GM23338 (cell line): Measurements from ENCODE around the gene ANKH. TPM values are rescaled to one million over a fixed set of nuclear protein-coding genes. Genes with fewer than 3 reads are reported as not detected.
A peak's percentile ranks its signal among the peaks of the same experiment; 100 is the strongest.

Experiments
- ATAC-seq: fragments of 200-7000 bp; cut with Tn5 transposase; 3 replicates; pipeline ENCODE4 v1.9.1; 2020
- DNase-seq: peaks from one replicate; pipeline ENCODE4 v3.0.0-alpha.2; 2015; ENCODE audit warnings: low spot score
- H2AFZ ChIP-seq: fragments of 200-600 bp; sonication (generic); 2 replicates; pipeline ENCODE4 v1.8.0; 2016; ENCODE audit warnings: antibody characterized with exemption, mild to moderate bottlenecking, moderate library complexity
- H3F3A ChIP-seq: fragments of 200-600 bp; sonication (generic); replicated peaks from 2 replicates; pipeline ENCODE4 v1.8.0; 2017; ENCODE audit warnings: antibody characterized with exemption, mixed run types, low read depth
- H3K27ac ChIP-seq: fragments of 200-600 bp; sonication (generic); 2 replicates; pipeline ENCODE4 v1.6.1; 2016; ENCODE audit warnings: low read depth
- H3K27me3 ChIP-seq: fragments of 200-600 bp; sonication (generic); 2 replicates; pipeline ENCODE4 v1.8.0; 2016; ENCODE audit warnings: mild to moderate bottlenecking, mixed run types, moderate library complexity; ENCODE audit not compliant: insufficient read depth
- H3K36me3 ChIP-seq: fragments of 200-600 bp; sonication (generic); 2 replicates; pipeline ENCODE4 v1.8.0; 2016; ENCODE audit warnings: mild to moderate bottlenecking; ENCODE audit not compliant: insufficient read depth
- H3K4me1 ChIP-seq: fragments of 200-600 bp; sonication (generic); 2 replicates; pipeline ENCODE4 v1.8.0; 2016; ENCODE audit warnings: mild to moderate bottlenecking, moderate library complexity; ENCODE audit not compliant: insufficient read depth
- H3K4me2 ChIP-seq: fragments of 200-600 bp; sonication (generic); 2 replicates; pipeline ENCODE4 v1.7.1; 2017; ENCODE audit warnings: mixed run types
- H3K4me3 ChIP-seq: fragments of 200-600 bp; sonication (generic); 2 replicates; pipeline ENCODE4 v1.6.1; 2016; ENCODE audit warnings: mixed run types
- H3K79me2 ChIP-seq: fragments of 200-600 bp; sonication (generic); replicated peaks from 2 replicates; pipeline ENCODE4 v1.8.0; 2017; ENCODE audit warnings: mild to moderate bottlenecking; ENCODE audit not compliant: insufficient read depth
- H3K9me2 ChIP-seq: fragments of 200-600 bp; sonication (generic); 2 replicates; pipeline ENCODE4 v1.8.0; 2017; ENCODE audit not compliant: insufficient read depth
- H4K20me1 ChIP-seq: fragments of 200-600 bp; sonication (generic); replicated peaks from 2 replicates; pipeline ENCODE4 v1.8.0; 2017; ENCODE audit warnings: mild to moderate bottlenecking; ENCODE audit not compliant: insufficient read depth
- H3K27ac Mint-ChIP-seq: 2 replicates; pipeline ENCODE4 v1.8.0; 2020; ENCODE audit warnings: inconsistent platforms, mild to moderate bottlenecking, moderate library complexity, mixed read lengths
- H3K27me3 Mint-ChIP-seq: 3 replicates; pipeline ENCODE4 v1.8.0; 2022; ENCODE audit warnings: low read depth, mild to moderate bottlenecking, moderate library complexity, mixed read lengths, inconsistent platforms; ENCODE audit not compliant: insufficient read depth, poor library complexity
- H3K36me3 Mint-ChIP-seq: 3 replicates; pipeline ENCODE4 v1.8.0; 2021; ENCODE audit warnings: low read depth, mild to moderate bottlenecking, inconsistent platforms, moderate library complexity, mixed read lengths
- H3K4me1 Mint-ChIP-seq: 3 replicates; pipeline ENCODE4 v1.8.0; 2020; ENCODE audit warnings: mild to moderate bottlenecking, inconsistent platforms, mixed read lengths
- H3K4me3 Mint-ChIP-seq: 3 replicates; pipeline ENCODE4 v1.8.0; 2021; ENCODE audit warnings: moderate library complexity, mild to moderate bottlenecking, inconsistent platforms, mixed read lengths
- H3K9me3 Mint-ChIP-seq: 3 replicates; pipeline ENCODE4 v1.8.0; 2020; ENCODE audit warnings: moderate library complexity, mild to moderate bottlenecking, inconsistent platforms, mixed read lengths
- EZH2 ChIP-seq: fragments of 200-600 bp; sonication (generic); IDR thresholded peaks from one replicate; pipeline ENCODE4 v1.8.0; 2017; ENCODE audit warnings: antibody characterized with exemption, mild to moderate bottlenecking, low read depth; ENCODE audit not compliant: unreplicated experiment
- EZH2phosphoT487 ChIP-seq: fragments of 200-600 bp; sonication (generic); IDR thresholded peaks from one replicate; pipeline ENCODE4 v1.8.1; 2018; ENCODE audit warnings: antibody characterized with exemption; ENCODE audit not compliant: unreplicated experiment
- JUNB ChIP-seq: IDR thresholded peaks from one replicate; pipeline ENCODE4 v1.6.1; 2016; ENCODE audit warnings: antibody characterized with exemption; ENCODE audit not compliant: unreplicated experiment
- NANOG ChIP-seq: IDR thresholded peaks from 2 replicates; pipeline ENCODE4 v1.6.1; 2016; ENCODE audit warnings: antibody characterized with exemption, borderline replicate concordance
- POLR2AphosphoS5 ChIP-seq: IDR thresholded peaks from 2 replicates; pipeline ENCODE4 v1.6.1; 2016; ENCODE audit warnings: antibody characterized with exemption, low read depth
- STAT1 ChIP-seq: IDR thresholded peaks from one replicate; pipeline ENCODE4 v1.6.1; 2016; ENCODE audit warnings: antibody characterized with exemption; ENCODE audit not compliant: unreplicated experiment
- ZNF114 ChIP-seq: fragments of 250-450 bp; sonication (Bioruptor Pico); IDR thresholded peaks from 2 replicates; pipeline ENCODE4 v1.5.0; 2020; ENCODE audit warnings: mild to moderate bottlenecking, moderate library complexity
- ZNF331 ChIP-seq: fragments of 250-450 bp; sonication (Bioruptor Pico); IDR thresholded peaks from 2 replicates; pipeline ENCODE4 v1.5.0; 2020; ENCODE audit warnings: low read depth, mild to moderate bottlenecking, moderate library complexity
- polyA plus RNA-seq: library from polyadenylated mRNA; unstranded; fragments of >200 nt; fragmentation: Nextera tagmentation; extraction: Ambion mirVana; gene quantifications from 2 replicates; pipeline ENCODE4 v1.2.1, GENCODE V29; 2016
- total RNA-seq: library from RNA; depleted of rRNA; stranded (reverse); fragments of >200 nt; shearing (Covaris generic); gene quantifications from 2 replicates; pipeline ENCODE4 v1.2.3, GENCODE V29; 2014
- TF ChIP-seq, protein P1 (sequence below), 2 experiments: fragments of 200-600 bp in 1 of 2; sonication (generic) in 1 of 2; conservative IDR thresholded peaks; 2 replicates each; pipeline versions ENCODE4 v1.5.1 to v1.6.1; 2016 to 2017; ENCODE audit warnings: antibody characterized with exemption in 2 of 2, low read depth in 2 of 2, mild to moderate bottlenecking in 2 of 2, moderate library complexity in 1 of 2
- TF ChIP-seq, protein P2 (sequence below): IDR thresholded peaks from 2 replicates; pipeline ENCODE4 v1.6.1; 2016; ENCODE audit warnings: antibody characterized with exemption

The ANKH gene
- total and polyA plus RNA-seq, 2 experiments from 2014 or later, result 5.0 to 6.1 TPM

DNA sequence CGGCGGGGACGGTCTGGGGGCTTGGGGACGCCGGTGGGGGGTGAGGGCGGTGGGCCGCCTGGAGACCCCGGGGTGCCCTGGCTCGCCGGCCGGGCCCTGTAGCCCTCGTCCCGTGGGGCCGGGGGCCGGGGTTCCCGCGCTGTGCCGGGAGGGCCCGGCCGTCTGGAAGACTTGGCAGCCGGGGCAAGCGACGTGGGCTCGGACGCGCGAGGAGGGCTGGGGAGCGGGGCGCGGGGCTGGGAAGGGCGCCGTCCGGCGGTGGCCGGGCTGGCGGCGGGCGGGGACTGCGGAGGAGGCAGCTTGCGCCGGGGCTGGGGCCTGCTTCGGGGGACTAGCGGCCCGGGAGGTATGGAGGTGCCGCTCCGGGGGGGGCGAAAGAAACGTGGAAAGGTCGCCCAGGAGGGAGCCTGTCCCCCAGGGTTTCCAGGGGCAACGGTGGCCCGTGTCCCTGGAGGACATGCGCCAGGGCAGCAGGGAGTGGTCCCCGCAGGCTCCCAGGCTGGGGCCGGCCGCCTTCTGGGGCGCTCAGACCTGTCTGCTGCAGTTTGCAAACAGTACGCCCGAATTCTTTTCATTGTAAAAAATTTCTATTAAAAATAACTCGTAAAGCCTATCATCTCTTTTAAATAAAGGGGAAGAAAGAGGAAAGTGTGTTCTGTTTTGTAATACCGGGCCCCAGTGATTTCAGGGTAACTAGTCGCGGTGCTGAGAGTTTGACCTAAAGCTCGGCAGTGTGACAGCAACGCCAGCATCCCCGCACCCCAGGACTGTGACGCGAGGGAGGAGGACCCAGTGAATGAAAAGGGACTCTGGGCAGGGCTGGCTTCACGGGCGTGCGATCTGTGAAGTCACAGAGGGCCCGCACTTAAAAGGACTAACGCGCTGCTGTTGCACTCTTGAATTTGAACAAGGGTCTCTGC is 752 bp upstream of the ANKH start:
- H3K36me3 ChIP-seq, result no peaks in the 10 kb centered on the region
- no peaks in the 10 kb centered on the region for H3K36me3 Mint-ChIP-seq
- H3K27ac ChIP-seq, result no peak overlapping the region
- H3K9me3 Mint-ChIP-seq, result no peaks in the 10 kb centered on the region
- H3K27me3 Mint-ChIP-seq, result peaks cover 27% of the 10 kb centered on the region
- H3K4me2 ChIP-seq, result peak overlapping the region; percentile 94
- no peak overlapping the region for H3K27ac Mint-ChIP-seq
- H3K4me1 Mint-ChIP-seq, result peaks cover 13% of the 10 kb centered on the region
- DNase-seq, result peak; percentile 72
- peak overlapping the region; percentile 74 for H3K4me3 ChIP-seq
- H2AFZ ChIP-seq, result peak overlapping the region; percentile 94
- H3K4me3 Mint-ChIP-seq, result peak overlapping the region; percentile 77
- no peaks in the 10 kb centered on the region; the same call in none of the 2 replicates for H3K79me2 ChIP-seq
- no peaks in the 10 kb centered on the region for H3K9me2 ChIP-seq
- peaks cover 12% of the 10 kb centered on the region; the same call in 1 of the 2 replicates for H3K4me1 ChIP-seq
- TF ChIP-seq POLR2AphosphoS5, result no peak
- no peak for TF ChIP-seq NANOG
- TF ChIP-seq, protein P1, sequence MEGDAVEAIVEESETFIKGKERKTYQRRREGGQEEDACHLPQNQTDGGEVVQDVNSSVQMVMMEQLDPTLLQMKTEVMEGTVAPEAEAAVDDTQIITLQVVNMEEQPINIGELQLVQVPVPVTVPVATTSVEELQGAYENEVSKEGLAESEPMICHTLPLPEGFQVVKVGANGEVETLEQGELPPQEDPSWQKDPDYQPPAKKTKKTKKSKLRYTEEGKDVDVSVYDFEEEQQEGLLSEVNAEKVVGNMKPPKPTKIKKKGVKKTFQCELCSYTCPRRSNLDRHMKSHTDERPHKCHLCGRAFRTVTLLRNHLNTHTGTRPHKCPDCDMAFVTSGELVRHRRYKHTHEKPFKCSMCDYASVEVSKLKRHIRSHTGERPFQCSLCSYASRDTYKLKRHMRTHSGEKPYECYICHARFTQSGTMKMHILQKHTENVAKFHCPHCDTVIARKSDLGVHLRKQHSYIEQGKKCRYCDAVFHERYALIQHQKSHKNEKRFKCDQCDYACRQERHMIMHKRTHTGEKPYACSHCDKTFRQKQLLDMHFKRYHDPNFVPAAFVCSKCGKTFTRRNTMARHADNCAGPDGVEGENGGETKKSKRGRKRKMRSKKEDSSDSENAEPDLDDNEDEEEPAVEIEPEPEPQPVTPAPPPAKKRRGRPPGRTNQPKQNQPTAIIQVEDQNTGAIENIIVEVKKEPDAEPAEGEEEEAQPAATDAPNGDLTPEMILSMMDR (conservative IDR thresholded peaks at IDR 0.05; ENCODE audit: low read depth in 2 of 2), result peak in 1 of 2 experiments; percentile 16; a peak in 1 of 4 replicates
- TF ChIP-seq, protein P2, sequence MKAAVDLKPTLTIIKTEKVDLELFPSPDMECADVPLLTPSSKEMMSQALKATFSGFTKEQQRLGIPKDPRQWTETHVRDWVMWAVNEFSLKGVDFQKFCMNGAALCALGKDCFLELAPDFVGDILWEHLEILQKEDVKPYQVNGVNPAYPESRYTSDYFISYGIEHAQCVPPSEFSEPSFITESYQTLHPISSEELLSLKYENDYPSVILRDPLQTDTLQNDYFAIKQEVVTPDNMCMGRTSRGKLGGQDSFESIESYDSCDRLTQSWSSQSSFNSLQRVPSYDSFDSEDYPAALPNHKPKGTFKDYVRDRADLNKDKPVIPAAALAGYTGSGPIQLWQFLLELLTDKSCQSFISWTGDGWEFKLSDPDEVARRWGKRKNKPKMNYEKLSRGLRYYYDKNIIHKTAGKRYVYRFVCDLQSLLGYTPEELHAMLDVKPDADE, result no peak
- H3F3A ChIP-seq, result no peaks in the 10 kb centered on the region
- peak; percentile 64 for ATAC-seq
- peaks cover 7% of the 10 kb centered on the region; the same call in 1 of the 2 replicates for H4K20me1 ChIP-seq
- peaks cover 48% of the 10 kb centered on the region for H3K27me3 ChIP-seq

DNA sequence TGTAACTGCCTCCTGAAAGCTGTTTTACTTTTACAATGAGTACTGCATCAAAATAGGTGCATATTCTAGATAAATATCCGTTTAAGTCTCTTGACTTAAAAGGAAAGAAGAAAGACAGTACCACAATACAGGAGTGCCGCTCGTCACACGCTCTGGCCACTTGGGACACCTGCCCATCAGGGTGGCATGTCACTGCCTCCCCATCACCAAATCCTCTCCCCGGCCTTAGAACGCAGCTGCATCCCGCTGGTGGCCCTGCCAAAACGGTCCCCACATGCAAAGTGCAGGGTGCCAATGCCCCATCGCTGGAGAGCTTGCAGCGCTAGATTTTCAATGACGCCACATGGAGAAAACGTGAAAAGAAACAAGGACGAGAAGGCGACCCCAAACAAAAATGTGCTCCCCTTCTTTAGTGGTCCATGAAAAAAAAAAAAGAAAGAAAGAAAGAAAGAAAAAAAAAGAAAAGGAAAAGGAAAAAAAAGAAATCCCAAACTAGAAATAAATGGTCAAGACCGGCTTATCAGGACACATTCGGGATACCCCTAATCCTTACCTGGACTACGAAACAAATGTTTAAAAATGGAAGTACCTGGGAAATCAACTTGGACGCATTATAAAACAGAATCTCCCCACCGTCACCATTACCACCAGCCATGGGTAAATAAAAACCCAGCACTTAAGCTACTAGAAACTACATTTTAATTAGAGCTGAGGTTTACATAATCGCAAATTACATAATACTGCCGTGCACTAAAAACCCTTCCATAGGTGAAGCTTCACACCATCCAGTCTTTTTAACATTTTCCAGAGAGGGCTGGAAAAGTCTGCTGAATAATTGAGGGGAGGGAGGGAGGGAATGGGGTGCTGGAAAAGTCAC is 1.0 kb downstream of the ANKH start:
- Histone ChIP-seq H4K20me1 (peaks cover 7% of the 10 kb centered on the region; the same call in 1 of the 2 replicates), H3K27me3 (peaks cover 48% of the 10 kb centered on the region), H3K27ac (no peak overlapping the region), H3K4me2 (peak overlapping the region; percentile 90), H3K79me2 (no peaks in the 10 kb centered on the region; the same call in none of the 2 replicates), H3K4me3 (peak overlapping the region; percentile 57), H3K9me2 (no peaks in the 10 kb centered on the region), H2AFZ (peak overlapping the region; percentile 91), H3F3A (no peaks in the 10 kb centered on the region), H3K36me3 (no peaks in the 10 kb centered on the region), H3K4me1 (peaks cover 12% of the 10 kb centered on the region; the same call in 1 of the 2 replicates)
- Mint-ChIP-seq H3K36me3 (no peaks in the 10 kb centered on the region), H3K4me3 (peak overlapping the region; percentile 80), H3K9me3 (no peaks in the 10 kb centered on the region), H3K4me1 (peaks cover 13% of the 10 kb centered on the region), H3K27ac (no peak overlapping the region), H3K27me3 (peaks cover 27% of the 10 kb centered on the region)
- TF ChIP-seq EZH2 (no peak), ZNF114 (CRISPR knock-in tag) (no peak), STAT1 (no peak), EZH2phosphoT487 (no peak), JUNB (no peak), POLR2AphosphoS5 (no peak), ZNF331 (CRISPR knock-in tag) (no peak)
- TF ChIP-seq, protein P1 (conservative IDR thresholded peaks at IDR 0.05; ENCODE audit: low read depth in 2 of 2), result peak in 1 of 2 experiments; percentile 28; a peak in 2 of 4 replicates
- TF ChIP-seq, protein P2, result no peak
- DNase-seq (peak; percentile 33), ATAC-seq (peak; percentile 6; the same call in 1 of the 3 replicates)
